GM12878 (cell line): Measurements from ENCODE around the gene STARD13. TPM values are rescaled to one million over a fixed set of nuclear protein-coding genes. Genes with fewer than 3 reads are reported as not detected.

Source experiments
- ATAC-seq: fragments of 200-7000 bp; cut with Tn5 transposase; 3 replicates; pipeline ENCODE4 v1.9.1; 2020; ENCODE audit warnings: mild to moderate bottlenecking, moderate library complexity
- BruUV-seq: library from RNA; stranded (reverse); fragments of 400-500 nt; replicated peaks from 2 replicates; lab custom pipeline; 2021; lab: Mats Ljungman, UMichigan
- CTCF ChIA-PET: fragments of 300-600 bp; sonication (Branson Sonifier 250); formaldehyde crosslinking; extraction: SDS; loops from one replicate; lab custom pipeline; 2021; ENCODE audit warnings: inconsistent platforms; lab: Yijun Ruan, JAX
- POLR2A ChIA-PET: fragments of 350-600 bp; formaldehyde crosslinking; extraction: SDS; loops from one replicate; lab custom pipeline; 2021; ENCODE audit warnings: inconsistent platforms; lab: Charles Lee
- RAD21 ChIA-PET: fragments of 300-600 bp; sonication (Branson Sonifier 250); formaldehyde crosslinking; loops from one replicate; lab custom pipeline; 2023; ENCODE audit warnings: antibody characterized with exemption; ENCODE audit not compliant: unreplicated experiment; lab: Charles Lee
- SMC1A ChIA-PET: fragments of 300-600 bp; sonication (Branson Sonifier 250); formaldehyde crosslinking; loops from one replicate; lab custom pipeline; 2023; ENCODE audit not compliant: unreplicated experiment, uncharacterized antibody; lab: Charles Lee
- DNase-seq: peaks from one replicate; pipeline ENCODE4 v3.0.0-alpha.2; 2011; ENCODE audit warnings: low read depth, low spot score
- FAIRE-seq: peaks from 3 replicates; lab custom pipeline; 2011; peaks lifted over from hg19 to GRCh38; lab: Jason Lieb, UNC
- H2AFZ ChIP-seq: 2 replicates; pipeline ENCODE4 v1.6.0; 2011; ENCODE audit warnings: low read depth, low read length, control low read depth; ENCODE audit not compliant: control insufficient read depth
- H3K27ac ChIP-seq: 2 replicates; pipeline ENCODE4 v1.5.1; 2011; ENCODE audit warnings: control low read depth; ENCODE audit not compliant: control insufficient read depth, insufficient read depth
- H3K27me3 ChIP-seq, 2 experiments: replicated peaks in 1 of 2; 2 replicates each; pipeline versions ENCODE4 v1.6.0 to v1.6.1; 2011; ENCODE audit warnings: low read length in 1 of 2; ENCODE audit not compliant: control insufficient read depth in 2 of 2, insufficient read depth in 2 of 2
- H3K36me3 ChIP-seq, 2 experiments: 2 replicates each; pipeline ENCODE4 v1.5.1; 2011; ENCODE audit warnings: low read length in 1 of 2; ENCODE audit not compliant: control insufficient read depth in 2 of 2, insufficient read depth in 2 of 2
- H3K4me1 ChIP-seq: 2 replicates; pipeline ENCODE4 v1.6.1; 2011; ENCODE audit warnings: mild to moderate bottlenecking, low read length, moderate library complexity, mixed read lengths; ENCODE audit not compliant: control insufficient read depth, insufficient read depth
- H3K4me2 ChIP-seq: 2 replicates; pipeline ENCODE4 v1.6.0; 2011; ENCODE audit warnings: control low read depth; ENCODE audit not compliant: control insufficient read depth, insufficient read depth
- H3K4me3 ChIP-seq: fragments of 200-600 bp; sonication (generic); 2 replicates; pipeline ENCODE4 v1.5.1; 2016
- H3K79me2 ChIP-seq: 2 replicates; pipeline ENCODE4 v1.6.0; 2011; ENCODE audit warnings: low read length; ENCODE audit not compliant: control insufficient read depth, insufficient read depth
- H3K9ac ChIP-seq: 2 replicates; pipeline ENCODE4 v1.8.0; 2011; ENCODE audit warnings: low read length, control low read depth, mixed read lengths; ENCODE audit not compliant: control insufficient read depth, insufficient read depth
- H3K9me3 ChIP-seq: replicated peaks from 3 replicates; pipeline ENCODE4 v1.5.1; 2011; ENCODE audit warnings: mild to moderate bottlenecking, low read length; ENCODE audit not compliant: control insufficient read depth, insufficient read depth
- H4K20me1 ChIP-seq: 2 replicates; pipeline ENCODE4 v1.6.0; 2011; ENCODE audit not compliant: control insufficient read depth, insufficient read depth
- CREM ChIP-seq: IDR thresholded peaks from 2 replicates; pipeline ENCODE4 v1.6.1; 2014; ENCODE audit warnings: antibody characterized with exemption, low read depth
- ETV6 ChIP-seq, 2 experiments: fragments of 450-650 bp in 1 of 2; IDR thresholded peaks in 1 of 2; conservative IDR thresholded peaks in 1 of 2; 2 replicates each; pipeline ENCODE4 v1.6.1; 2014; ENCODE audit warnings: antibody characterized with exemption in 1 of 2, borderline replicate concordance in 1 of 2, low read depth in 1 of 2, mild to moderate bottlenecking in 1 of 2, moderate library complexity in 1 of 2
- HCFC1 ChIP-seq: fragments of 150-350 bp; IDR thresholded peaks from 2 replicates; pipeline ENCODE4 v1.6.1; 2014; ENCODE audit warnings: low read length
- JUNB ChIP-seq: IDR thresholded peaks from 2 replicates; pipeline ENCODE4 v1.6.1; 2016; ENCODE audit warnings: antibody characterized with exemption, mild to moderate bottlenecking
- KLF5 ChIP-seq: fragments of 450-650 bp; IDR thresholded peaks from 2 replicates; pipeline ENCODE4 v1.6.1; 2014; ENCODE audit warnings: mild to moderate bottlenecking; ENCODE audit not compliant: partially characterized antibody
- NRF1 ChIP-seq: conservative IDR thresholded peaks from 2 replicates; pipeline ENCODE4 v1.6.1; 2011; ENCODE audit warnings: mild to moderate bottlenecking, low read depth, low read length, improper control_type of control experiment
- RAD51 ChIP-seq: fragments of 450-650 bp; IDR thresholded peaks from 2 replicates; pipeline ENCODE4 v1.6.1; 2016; ENCODE audit warnings: moderate library complexity, mild to moderate bottlenecking, inconsistent platforms
- RCOR1 ChIP-seq: conservative IDR thresholded peaks from 2 replicates; pipeline ENCODE4 v1.6.1; 2012; ENCODE audit warnings: low read depth, low read length, improper control_type of control experiment
- SIX5 ChIP-seq: IDR thresholded peaks from 2 replicates; pipeline ENCODE4 v1.6.1; 2011; ENCODE audit warnings: mild to moderate bottlenecking, low read depth, low read length, moderate library complexity; ENCODE audit not compliant: severe bottlenecking
- SREBF1 ChIP-seq: IDR thresholded peaks from 2 replicates; pipeline ENCODE4 v1.6.1; 2012; ENCODE audit warnings: mild to moderate bottlenecking, low read length
- SUZ12 ChIP-seq: fragments of 200-600 bp; sonication (generic); IDR thresholded peaks from one replicate; pipeline ENCODE4 v1.6.1; 2018; ENCODE audit warnings: antibody characterized with exemption, mild to moderate bottlenecking; ENCODE audit not compliant: unreplicated experiment
- TCF12 ChIP-seq: IDR thresholded peaks from 2 replicates; pipeline ENCODE4 v1.6.1; 2011; ENCODE audit warnings: low read depth, mild to moderate bottlenecking, low read length
- TCF7 ChIP-seq: IDR thresholded peaks from 2 replicates; pipeline ENCODE4 v1.6.1; 2014; ENCODE audit warnings: antibody characterized with exemption, borderline replicate concordance
- YBX1 ChIP-seq: fragments of 450-650 bp; IDR thresholded peaks from 2 replicates; pipeline ENCODE4 v1.6.1; 2016; ENCODE audit warnings: antibody characterized with exemption
- ZNF24 ChIP-seq: fragments of 450-650 bp; IDR thresholded peaks from 2 replicates; pipeline ENCODE4 v1.6.1; 2017; ENCODE audit warnings: antibody characterized with exemption, mild to moderate bottlenecking
- WGBS: methylation state at CpG from one replicate; pipeline ENCODE4 v1.1.6; 2016; ENCODE audit warnings: low lambda C conversion rate; ENCODE audit not compliant: insufficient replicate concordance, insufficient coverage; ENCODE audit errors: missing lambda C conversion rate; 5-methylcytosine and 5-hydroxymethylcytosine counted together
- in situ Hi-C: fragments of 300-500 bp; cut with MboI; formaldehyde crosslinking; loops from 9 replicates; pipeline ENCODE4 v1.14.3; 2018; ENCODE audit warnings: mixed read lengths
- intact Hi-C: fragments of 100-400 bp; cut with micrococcal nuclease; formaldehyde crosslinking; loops from one replicate; pipeline ENCODE4 v1.14.2; 2022; ENCODE audit not compliant: unreplicated experiment
- polyA plus RNA-seq, 11 experiments: library from polyadenylated mRNA; depleted of rRNA in 4 of 11; unstranded in 6 of 11; stranded (reverse) in 5 of 11; fragments of >200 nt; fragmentation: Nextera tagmentation in 4 of 11; fragmentation: Illumina TruSeq in 1 of 11; extraction: Ambion mirVana in 4 of 11; extraction: Trizol in 1 of 11; gene quantifications; 1 replicate in 1 of 11; 2 replicates in 10 of 11; pipeline versions ENCODE4 v1.2.1 to v1.2.3, GENCODE V29; 2011 to 2016; ENCODE audit warnings: inconsistent platforms in 2 of 11, missing spikeins in 2 of 11, low read depth in 1 of 11
- total RNA-seq, 4 experiments: library from RNA; depleted of rRNA in 3 of 4; stranded (reverse); fragments of >200 nt in 3 of 4; fragmentation: Illumina TruSeq in 1 of 4; extraction: Trizol in 1 of 4; gene quantifications; 2 replicates each; pipeline versions ENCODE4 v1.2.1 to v1.2.3, GENCODE V29; 2013 to 2021
- TF ChIP-seq, protein P1 (sequence below): IDR thresholded peaks from 2 replicates; pipeline ENCODE4 v1.6.1; 2012; ENCODE audit warnings: improper control_type of control experiment, low read depth, low read length; ENCODE audit not compliant: insufficient replicate concordance
- TF ChIP-seq, protein P2 (sequence below): IDR thresholded peaks from 2 replicates; pipeline ENCODE4 v1.6.1; 2011; ENCODE audit warnings: low read depth, mild to moderate bottlenecking, low read length, moderate library complexity, borderline replicate concordance; ENCODE audit errors: extremely low read depth

The STARD13 gene
- total and polyA plus RNA-seq, 10 of the 15 experiments (the other 5 are each of a cell fraction or from before 2014, with no cell fraction given) = 4.0 to 41.6 (median 10.1) TPM

- TF ChIP-seq, protein P1, sequence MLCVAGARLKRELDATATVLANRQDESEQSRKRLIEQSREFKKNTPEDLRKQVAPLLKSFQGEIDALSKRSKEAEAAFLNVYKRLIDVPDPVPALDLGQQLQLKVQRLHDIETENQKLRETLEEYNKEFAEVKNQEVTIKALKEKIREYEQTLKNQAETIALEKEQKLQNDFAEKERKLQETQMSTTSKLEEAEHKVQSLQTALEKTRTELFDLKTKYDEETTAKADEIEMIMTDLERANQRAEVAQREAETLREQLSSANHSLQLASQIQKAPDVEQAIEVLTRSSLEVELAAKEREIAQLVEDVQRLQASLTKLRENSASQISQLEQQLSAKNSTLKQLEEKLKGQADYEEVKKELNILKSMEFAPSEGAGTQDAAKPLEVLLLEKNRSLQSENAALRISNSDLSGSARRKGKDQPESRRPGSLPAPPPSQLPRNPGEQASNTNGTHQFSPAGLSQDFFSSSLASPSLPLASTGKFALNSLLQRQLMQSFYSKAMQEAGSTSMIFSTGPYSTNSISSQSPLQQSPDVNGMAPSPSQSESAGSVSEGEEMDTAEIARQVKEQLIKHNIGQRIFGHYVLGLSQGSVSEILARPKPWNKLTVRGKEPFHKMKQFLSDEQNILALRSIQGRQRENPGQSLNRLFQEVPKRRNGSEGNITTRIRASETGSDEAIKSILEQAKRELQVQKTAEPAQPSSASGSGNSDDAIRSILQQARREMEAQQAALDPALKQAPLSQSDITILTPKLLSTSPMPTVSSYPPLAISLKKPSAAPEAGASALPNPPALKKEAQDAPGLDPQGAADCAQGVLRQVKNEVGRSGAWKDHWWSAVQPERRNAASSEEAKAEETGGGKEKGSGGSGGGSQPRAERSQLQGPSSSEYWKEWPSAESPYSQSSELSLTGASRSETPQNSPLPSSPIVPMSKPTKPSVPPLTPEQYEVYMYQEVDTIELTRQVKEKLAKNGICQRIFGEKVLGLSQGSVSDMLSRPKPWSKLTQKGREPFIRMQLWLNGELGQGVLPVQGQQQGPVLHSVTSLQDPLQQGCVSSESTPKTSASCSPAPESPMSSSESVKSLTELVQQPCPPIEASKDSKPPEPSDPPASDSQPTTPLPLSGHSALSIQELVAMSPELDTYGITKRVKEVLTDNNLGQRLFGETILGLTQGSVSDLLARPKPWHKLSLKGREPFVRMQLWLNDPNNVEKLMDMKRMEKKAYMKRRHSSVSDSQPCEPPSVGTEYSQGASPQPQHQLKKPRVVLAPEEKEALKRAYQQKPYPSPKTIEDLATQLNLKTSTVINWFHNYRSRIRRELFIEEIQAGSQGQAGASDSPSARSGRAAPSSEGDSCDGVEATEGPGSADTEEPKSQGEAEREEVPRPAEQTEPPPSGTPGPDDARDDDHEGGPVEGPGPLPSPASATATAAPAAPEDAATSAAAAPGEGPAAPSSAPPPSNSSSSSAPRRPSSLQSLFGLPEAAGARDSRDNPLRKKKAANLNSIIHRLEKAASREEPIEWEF = peak; percentile 60
- TF ChIP-seq TCF7 (no peak), JUNB (no peak), CREM (no peak), TCF12 (peak; percentile 63; the same call in 1 of the 2 replicates)
These were observed 141.2 kb downstream of the STARD13 start (continued) for GRCh38 chr13:33144358-33144784.

- CTCF ChIA-PET = interaction anchor here (1.2 to 2.3 kb wide), 3 partner anchors 27 to 71 kb away, joined by 4 to 10 read pairs (median 5); no protein-coding TSS in a partner anchor
- Histone ChIP-seq H4K20me1 (no peaks in the 10 kb centered on the region), H3K27me3 (no peaks in the 10 kb centered on the region), H3K79me2 (peaks cover under 1% of the 10 kb centered on the region; the same call in 1 of the 2 replicates), H3K9me3 (peaks cover 14% of the 10 kb centered on the region), H3K27ac (no peak overlapping the region), H3K9ac (no peak overlapping the region), H3K4me1 (peaks cover 8% of the 10 kb centered on the region; the same call in 1 of the 2 replicates), H3K4me3 (no peak overlapping the region), H2AFZ (no peak overlapping the region), H3K36me3 (peaks cover 14 to 18% of the 10 kb centered on the region in 2 experiments; a peak in 3 of 4 replicates), H3K4me2 (no peak overlapping the region)
- SMC1A ChIA-PET = interaction anchor here (0.6 to 1.9 kb wide), 12 partner anchors 8 to 229 kb away, joined by 3 to 6 read pairs (median 4); no protein-coding TSS in a partner anchor
- no peak for FAIRE-seq
- intact Hi-C loops (no loop called here), in situ Hi-C loops (no loop called here)
- no TSS peak for BruUV-seq
- no peak for ATAC-seq
- DNase-seq = no peak
- RAD21 ChIA-PET = interaction anchor here (1.5 to 1.7 kb wide), 2 partner anchors 33 to 64 kb away, joined by 3 to 5 read pairs; no protein-coding TSS in a partner anchor
- 90% methylated on average over 7 of the region's 7 CpGs for WGBS
- POLR2A ChIA-PET = interaction anchor here (0.7 to 1.5 kb wide), 4 partner anchors 11 to 45 kb away, joined by 3 read pairs; no protein-coding TSS in a partner anchor
- TF ChIP-seq SUZ12 (no peak), KLF5 (no peak), YBX1 (no peak), HCFC1 (no peak), TCF12 (no peak), RAD51 (no peak), RCOR1 (no peak), ZNF24 (no peak), SREBF1 (no peak), ETV6 (conservative IDR thresholded peaks at IDR 0.05 in 1 of 2, IDR thresholded peaks at IDR 0.05 in 1 of 2; ENCODE audit: borderline replicate concordance in 1 of 2, low read depth in 1 of 2) (no peak), TCF7 (no peak), NRF1 (no peak), SIX5 (no peak)
- TF ChIP-seq, protein P2, sequence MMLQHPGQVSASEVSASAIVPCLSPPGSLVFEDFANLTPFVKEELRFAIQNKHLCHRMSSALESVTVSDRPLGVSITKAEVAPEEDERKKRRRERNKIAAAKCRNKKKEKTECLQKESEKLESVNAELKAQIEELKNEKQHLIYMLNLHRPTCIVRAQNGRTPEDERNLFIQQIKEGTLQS = no peak
These were observed 145.6 kb downstream of the STARD13 start for GRCh38 chr13:33139780-33140535.
